WTC11 (cell line): ENCODE data around the gene RBM44. TPM values are rescaled to one million over a fixed set of nuclear protein-coding genes. Genes with fewer than 3 reads are reported as not detected.

Experiments used
- ATAC-seq: fragments of 200-7000 bp; cut with Tn5 transposase; 2 replicates; pipeline ENCODE4 v1.10.0; 2021; ENCODE audit warnings: mild to moderate bottlenecking, moderate library complexity
- CTCF ChIA-PET: fragments of 300-600 bp; sonication (Branson Sonifier 250); formaldehyde crosslinking; loops from one replicate; lab custom pipeline; 2021; ENCODE audit warnings: antibody characterized with exemption; lab: Charles Lee
- POLR2A ChIA-PET: fragments of 350-600 bp; sonication (Branson Sonifier 250); formaldehyde crosslinking; loops from one replicate; lab custom pipeline; 2021; ENCODE audit warnings: antibody characterized with exemption; lab: Charles Lee
- DNase-seq: peaks from one replicate; pipeline ENCODE4 v3.0.0; 2021; ENCODE audit warnings: low spot score
- H3K27ac Mint-ChIP-seq: 2 replicates; pipeline ENCODE4 v1.8.0; 2021; ENCODE audit warnings: mixed read lengths
- H3K27me3 Mint-ChIP-seq: 2 replicates; pipeline ENCODE4 v1.8.0; 2021; ENCODE audit warnings: low read depth, mild to moderate bottlenecking, moderate library complexity, mixed read lengths
- H3K36me3 Mint-ChIP-seq: 2 replicates; pipeline ENCODE4 v1.8.0; 2021; ENCODE audit warnings: mixed read lengths
- H3K4me1 Mint-ChIP-seq: 2 replicates; pipeline ENCODE4 v1.8.0; 2022; ENCODE audit warnings: mixed read lengths
- H3K4me3 Mint-ChIP-seq: 2 replicates; pipeline ENCODE4 v1.8.0; 2021; ENCODE audit warnings: mild to moderate bottlenecking, moderate library complexity, mixed read lengths
- H3K9me3 Mint-ChIP-seq: 2 replicates; pipeline ENCODE4 v1.8.0; 2021; ENCODE audit warnings: mixed read lengths
- ATF1 ChIP-seq: sonication (generic); formaldehyde crosslinking; IDR thresholded peaks from 2 replicates; pipeline ENCODE4 v1.8.1; 2023; ENCODE audit warnings: mild to moderate bottlenecking, moderate library complexity, missing genetic modification reagents
- ATF3 ChIP-seq: sonication (generic); formaldehyde crosslinking; conservative IDR thresholded peaks from 2 replicates; pipeline ENCODE4 v1.8.1; 2022; ENCODE audit warnings: mild to moderate bottlenecking, missing genetic modification reagents
- E2F4 ChIP-seq: sonication (generic); formaldehyde crosslinking; IDR thresholded peaks from 2 replicates; pipeline ENCODE4 v1.8.1; 2022; ENCODE audit warnings: low read depth, mild to moderate bottlenecking, moderate library complexity, missing genetic modification reagents, borderline replicate concordance
- ERG ChIP-seq: fragments of 250-450 bp; sonication (Bioruptor Pico); IDR thresholded peaks from 2 replicates; pipeline ENCODE4 v1.8.0; 2021; ENCODE audit warnings: mild to moderate bottlenecking
- ESRRA ChIP-seq: sonication (generic); formaldehyde crosslinking; IDR thresholded peaks from 2 replicates; pipeline ENCODE4 v1.8.1; 2022; ENCODE audit warnings: mild to moderate bottlenecking, missing genetic modification reagents, borderline replicate concordance
- ETV6 ChIP-seq: sonication (generic); formaldehyde crosslinking; IDR thresholded peaks from 2 replicates; pipeline ENCODE4 v1.8.1; 2022; ENCODE audit warnings: mild to moderate bottlenecking, missing genetic modification reagents
- FOXP4 ChIP-seq: sonication (generic); formaldehyde crosslinking; IDR thresholded peaks from 2 replicates; pipeline ENCODE4 v1.8.0; 2022; ENCODE audit warnings: mild to moderate bottlenecking, missing genetic modification reagents
- MXD4 ChIP-seq: fragments of 250-450 bp; sonication (Bioruptor Pico); IDR thresholded peaks from 2 replicates; pipeline ENCODE4 v1.8.0; 2021; ENCODE audit warnings: mild to moderate bottlenecking, moderate library complexity, borderline replicate concordance
- NR1H2 ChIP-seq: sonication (generic); formaldehyde crosslinking; IDR thresholded peaks from 2 replicates; pipeline ENCODE4 v1.9.0; 2021; ENCODE audit warnings: mild to moderate bottlenecking, moderate library complexity, missing genetic modification reagents
- PRDM15 ChIP-seq: sonication (generic); formaldehyde crosslinking; IDR thresholded peaks from 2 replicates; pipeline ENCODE4 v1.8.0; 2022; ENCODE audit warnings: missing genetic modification reagents
- PRRX2 ChIP-seq: fragments of 250-450 bp; sonication (Bioruptor Pico); IDR thresholded peaks from 2 replicates; pipeline ENCODE4 v1.8.0; 2021; ENCODE audit warnings: mild to moderate bottlenecking
- SMAD3 ChIP-seq: sonication (generic); formaldehyde crosslinking; IDR thresholded peaks from 2 replicates; pipeline ENCODE4 v1.8.0; 2022; ENCODE audit warnings: missing genetic modification reagents, mild to moderate bottlenecking, borderline replicate concordance
- SOX15 ChIP-seq: fragments of 250-450 bp; sonication (Bioruptor Pico); IDR thresholded peaks from 2 replicates; pipeline ENCODE4 v1.9.0; 2021; ENCODE audit warnings: mild to moderate bottlenecking
- STAT6 ChIP-seq: sonication (generic); formaldehyde crosslinking; conservative IDR thresholded peaks from 2 replicates; pipeline ENCODE4 v1.8.1; 2023; ENCODE audit warnings: mild to moderate bottlenecking, low read depth, missing genetic modification reagents, moderate library complexity
- TEAD1 ChIP-seq: sonication (generic); formaldehyde crosslinking; IDR thresholded peaks from 2 replicates; pipeline ENCODE4 v1.8.0; 2022; ENCODE audit warnings: mild to moderate bottlenecking, missing genetic modification reagents
- TEAD4 ChIP-seq: sonication (generic); formaldehyde crosslinking; IDR thresholded peaks from 2 replicates; pipeline ENCODE4 v1.8.0; 2022; ENCODE audit warnings: mild to moderate bottlenecking, missing genetic modification reagents
- USF2 ChIP-seq: sonication (generic); formaldehyde crosslinking; IDR thresholded peaks from 2 replicates; pipeline ENCODE4 v1.8.1; 2023; ENCODE audit warnings: mild to moderate bottlenecking, missing genetic modification reagents, moderate library complexity
- ZBTB21 ChIP-seq: sonication (generic); formaldehyde crosslinking; IDR thresholded peaks from 2 replicates; pipeline ENCODE4 v1.8.1; 2023; ENCODE audit warnings: mild to moderate bottlenecking, missing genetic modification reagents, borderline replicate concordance
- ZNF423 ChIP-seq: fragments of 250-450 bp; sonication (Bioruptor Pico); IDR thresholded peaks from 2 replicates; pipeline ENCODE4 v2.1.2; 2022; ENCODE audit warnings: mild to moderate bottlenecking, moderate library complexity
- total RNA-seq: library from RNA; stranded (reverse); gene quantifications from 3 replicates; pipeline ENCODE4 v1.2.3, GENCODE V29; 2021

Gene RBM44
- total RNA-seq, 1 experiment from 2014 or later = 1.3 TPM

- TF ChIP-seq TEAD1 (CRISPR knock-in tag) (no peak), PRRX2 (no peak), MXD4 (CRISPR knock-in tag) (no peak), SMAD3 (CRISPR knock-in tag) (no peak)
Measured at GRCh38 chr2:237806334-237806733, 7.8 kb downstream of the RBM44 start (continued).

- Mint-ChIP-seq H3K27ac (no peak overlapping the region), H3K27me3 (peaks cover 4% of the 10 kb centered on the region; the same call in 1 of the 2 replicates), H3K36me3 (no peaks in the 10 kb centered on the region), H3K4me1 (no peaks in the 10 kb centered on the region)
- TF ChIP-seq E2F4 (CRISPR knock-in tag) (no peak), NR1H2 (no peak), PRDM15 (no peak), ATF3 (CRISPR knock-in tag) (no peak), FOXP4 (CRISPR knock-in tag) (no peak), ESRRA (CRISPR knock-in tag) (no peak), ETV6 (CRISPR knock-in tag) (no peak), ZBTB21 (CRISPR knock-in tag) (no peak), ERG (CRISPR knock-in tag) (no peak), ZNF423 (CRISPR knock-in tag) (no peak), TEAD4 (CRISPR knock-in tag) (no peak), STAT6 (CRISPR knock-in tag) (no peak), MXD4 (CRISPR knock-in tag) (no peak), ATF1 (CRISPR knock-in tag) (no peak), SOX15 (CRISPR knock-in tag) (no peak), USF2 (CRISPR knock-in tag) (no peak)
- TF ChIP-seq, all 79 proteins: peak for 0
- Mint-ChIP-seq H3K9me3 (no peaks in the 10 kb centered on the region), H3K4me3 (no peak overlapping the region)
- ChIA-PET POLR2A (no interaction called here), CTCF (no interaction called here)
- ATAC-seq (no peak), DNase-seq (no peak)
Measured at GRCh38 chr2:237815637-237816036, 17.1 kb downstream of the RBM44 start.
